AG08396 (cell line): ENCODE measurements around the gene STARD8.
A peak's percentile ranks its signal among the peaks of the same experiment; 100 is the strongest.
"Not testable (repeated sequence)": the region's sequence is repeated elsewhere in the genome, so short reads cannot be mapped to it uniquely, and the experiment has no call there.

Source experiments
- DNase-seq: peaks from one replicate; pipeline ENCODE4 v3.0.0; 2012; ENCODE audit warnings: low spot score, mixed read lengths

The STARD8 gene

GRCh38 chrX:68647156-68647957, at the start of gene STARD8:
Gene STARD8, plus strand, starts transcription at chrX:68647666. Its CDS starts 217 bp downstream, at chrX:68647883.
- DNase-seq, result peak; percentile 77

GRCh38 chrX:68598841-68599240, 48.6 kb upstream of the STARD8 start:
- no peak for DNase-seq

GRCh38 chrX:68599256-68600152, 48.0 kb upstream of the STARD8 start:
- no peak for DNase-seq

- not testable (repeated sequence) for DNase-seq
These were observed 43.2 kb upstream of the STARD8 start for GRCh38 chrX:68604216-68604615.

- DNase-seq, result not testable (repeated sequence)
These were observed 32.7 kb upstream of the STARD8 start for GRCh38 chrX:68614733-68615132.

- DNase-seq, result no peak
These were observed 19.5 kb upstream of the STARD8 start for GRCh38 chrX:68627986-68628385.

GRCh38 chrX:68629936-68630335, 17.5 kb upstream of the STARD8 start:
- DNase-seq, result not testable (repeated sequence)

- no peak for DNase-seq
These were observed 16.1 kb upstream of the STARD8 start for GRCh38 chrX:68631336-68631735.

- no peak for DNase-seq
These were observed 15.0 kb upstream of the STARD8 start for GRCh38 chrX:68632491-68632890.

GRCh38 chrX:68633981-68634380, 13.5 kb upstream of the STARD8 start:
- DNase-seq, result no peak

- no peak for DNase-seq
These were observed 12.7 kb upstream of the STARD8 start for GRCh38 chrX:68634649-68635227.

- DNase-seq, result no peak
These were observed 6.8 kb upstream of the STARD8 start for GRCh38 chrX:68640661-68641060.

- DNase-seq, result no peak
These were observed 2.6 kb upstream of the STARD8 start for GRCh38 chrX:68644861-68645260.

GRCh38 chrX:68646421-68646820, 1.0 kb upstream of the STARD8 start:
- no peak for DNase-seq

GRCh38 chrX:68648960-68649359, 1.5 kb downstream of the STARD8 start:
- DNase-seq, result no peak

- DNase-seq, result no peak
These were observed 3.0 kb downstream of the STARD8 start for GRCh38 chrX:68650491-68650890.

GRCh38 chrX:68651110-68651509, 3.6 kb downstream of the STARD8 start:
- DNase-seq, result no peak

- DNase-seq, result peak; percentile 31
These were observed 5.1 kb downstream of the STARD8 start for GRCh38 chrX:68652326-68653170.

- DNase-seq, result no peak
These were observed 7.2 kb downstream of the STARD8 start for GRCh38 chrX:68654693-68655092.

- not testable (repeated sequence) for DNase-seq
These were observed 9.0 kb downstream of the STARD8 start for GRCh38 chrX:68656473-68656872.

GRCh38 chrX:68658530-68658929, 11.1 kb downstream of the STARD8 start:
- peak; percentile 30 for DNase-seq

- DNase-seq, result no peak
These were observed 11.9 kb downstream of the STARD8 start for GRCh38 chrX:68659385-68659784.
